ENCODE results near the gene KDM4B.

The KDM4B gene

GRCh38 chr19:5103812-5104410 lies 135.0 kb downstream of the KDM4B start:
- Histone ChIP-seq H3K27me3 (no peaks in the 10 kb centered on the region), H3K4me3 (ENCODE audit: low read depth, low read length) (no peak overlapping the region), H3K4me1 (peaks cover 28% of the 10 kb centered on the region), H3K36me3 (peaks cover 8% of the 10 kb centered on the region), H3K9me3 (no peaks in the 10 kb centered on the region)
- DNase-seq: no peak
- TF ChIP-seq CTCF (IDR thresholded peaks at IDR 0.05; ENCODE audit: low read depth, low read length): no peak

GRCh38 chr19:5104871-5105351 lies 136.0 kb downstream of the KDM4B start:
- H3K36me3 ChIP-seq: peaks cover 3% of the 10 kb centered on the region
- TF ChIP-seq CTCF (IDR thresholded peaks at IDR 0.05; ENCODE audit: low read depth, low read length): no peak
- no peaks in the 10 kb centered on the region for H3K9me3 ChIP-seq
- H3K27me3 ChIP-seq: no peaks in the 10 kb centered on the region
- H3K4me1 ChIP-seq: peaks cover 28% of the 10 kb centered on the region
- no peak for DNase-seq
- no peak overlapping the region for H3K4me3 ChIP-seq (ENCODE audit: low read depth, low read length)

- H3K9me3 ChIP-seq: no peaks in the 10 kb centered on the region
- TF ChIP-seq CTCF (IDR thresholded peaks at IDR 0.05; ENCODE audit: low read depth, low read length): no peak
- DNase-seq: no peak
- peaks cover 28% of the 10 kb centered on the region for H3K4me1 ChIP-seq
- H3K27me3 ChIP-seq: no peaks in the 10 kb centered on the region
- H3K4me3 ChIP-seq (ENCODE audit: low read depth, low read length): no peak overlapping the region
- H3K36me3 ChIP-seq: peaks cover 3% of the 10 kb centered on the region
These were observed 137.3 kb downstream of the KDM4B start for GRCh38 chr19:5106191-5106726.

GRCh38 chr19:5106971-5107370 lies 138.1 kb downstream of the KDM4B start:
- Histone ChIP-seq H3K4me1 (peaks cover 28% of the 10 kb centered on the region), H3K9me3 (no peaks in the 10 kb centered on the region), H3K4me3 (ENCODE audit: low read depth, low read length) (no peak overlapping the region), H3K27me3 (no peaks in the 10 kb centered on the region), H3K36me3 (peaks cover 6% of the 10 kb centered on the region)
- TF ChIP-seq CTCF (IDR thresholded peaks at IDR 0.05; ENCODE audit: low read depth, low read length): no peak
- DNase-seq: no peak

- H3K9me3 ChIP-seq: no peaks in the 10 kb centered on the region
- no peak overlapping the region for H3K4me3 ChIP-seq (ENCODE audit: low read depth, low read length)
- no peaks in the 10 kb centered on the region for H3K27me3 ChIP-seq
- peaks cover 12% of the 10 kb centered on the region for H3K36me3 ChIP-seq
- TF ChIP-seq CTCF (IDR thresholded peaks at IDR 0.05; ENCODE audit: low read depth, low read length): no peak
- H3K4me1 ChIP-seq: peaks cover 29% of the 10 kb centered on the region
- DNase-seq: no peak
These were observed 138.7 kb downstream of the KDM4B start for GRCh38 chr19:5107432-5108122.

GRCh38 chr19:5108123-5108596 lies 139.2 kb downstream of the KDM4B start:
- Histone ChIP-seq H3K9me3 (no peaks in the 10 kb centered on the region), H3K36me3 (peaks cover 15% of the 10 kb centered on the region), H3K4me1 (peaks cover 31% of the 10 kb centered on the region), H3K27me3 (no peaks in the 10 kb centered on the region), H3K4me3 (ENCODE audit: low read depth, low read length) (no peak overlapping the region)
- no peak for TF ChIP-seq CTCF (IDR thresholded peaks at IDR 0.05; ENCODE audit: low read depth, low read length)
- DNase-seq: peak; percentile 52

Measured in BE2C (cell line).